Stomach (tissue), 4 donors: ENCODE measurements around the gene A1BG.

Source experiments
- EP300 ChIP-seq: sonication (generic); formaldehyde crosslinking; IDR thresholded peaks from one replicate; pipeline ENCODE4 v1.6.1; 2017; ENCODE audit warnings: antibody characterized with exemption
- POLR2A ChIP-seq, 4 donors: fragments of 450-650 bp; IDR thresholded peaks; one replicate each; pipeline ENCODE4 v1.6.1; 2016; ENCODE audit warnings: antibody characterized with exemption in 4 of 4, control low read depth in 2 of 4, mild to moderate bottlenecking in 1 of 4, moderate library complexity in 1 of 4
- POLR2AphosphoS5 ChIP-seq, 3 donors: sonication (generic); formaldehyde crosslinking; IDR thresholded peaks; one replicate each; pipeline ENCODE4 v1.6.1; 2016; ENCODE audit warnings: antibody characterized with exemption in 3 of 3
- TF ChIP-seq, protein P1 (sequence below), 7 experiments: fragments of 450-650 bp in 4 of 7; fragments of 200-600 bp in 3 of 7; sonication (generic) in 3 of 7; IDR thresholded peaks; one replicate each; pipeline ENCODE4 v1.5.1; 2016 to 2019; ENCODE audit warnings: antibody characterized with exemption in 7 of 7, control low read depth in 2 of 7, mild to moderate bottlenecking in 1 of 7

DNA sequence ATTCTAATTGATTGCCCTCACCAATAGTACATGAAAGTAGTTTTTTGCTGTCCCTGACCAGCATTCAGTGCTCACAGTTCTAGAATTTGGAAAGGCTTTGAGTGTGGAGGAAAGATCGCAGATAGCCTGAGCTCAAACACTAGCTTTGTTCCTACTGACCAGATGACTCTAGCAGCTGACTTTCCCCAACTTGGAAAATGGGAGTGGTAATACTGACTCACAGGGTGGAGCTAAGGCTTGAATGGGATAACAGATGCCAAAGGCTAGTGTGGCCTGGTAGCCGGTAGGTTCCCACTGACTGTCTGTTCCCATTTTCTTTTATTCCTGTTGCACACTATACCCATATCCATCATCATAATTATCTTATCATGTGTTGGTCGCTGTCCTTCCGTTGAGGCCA lies 22.8 kb downstream of the A1BG start:
- TF ChIP-seq, protein P1, sequence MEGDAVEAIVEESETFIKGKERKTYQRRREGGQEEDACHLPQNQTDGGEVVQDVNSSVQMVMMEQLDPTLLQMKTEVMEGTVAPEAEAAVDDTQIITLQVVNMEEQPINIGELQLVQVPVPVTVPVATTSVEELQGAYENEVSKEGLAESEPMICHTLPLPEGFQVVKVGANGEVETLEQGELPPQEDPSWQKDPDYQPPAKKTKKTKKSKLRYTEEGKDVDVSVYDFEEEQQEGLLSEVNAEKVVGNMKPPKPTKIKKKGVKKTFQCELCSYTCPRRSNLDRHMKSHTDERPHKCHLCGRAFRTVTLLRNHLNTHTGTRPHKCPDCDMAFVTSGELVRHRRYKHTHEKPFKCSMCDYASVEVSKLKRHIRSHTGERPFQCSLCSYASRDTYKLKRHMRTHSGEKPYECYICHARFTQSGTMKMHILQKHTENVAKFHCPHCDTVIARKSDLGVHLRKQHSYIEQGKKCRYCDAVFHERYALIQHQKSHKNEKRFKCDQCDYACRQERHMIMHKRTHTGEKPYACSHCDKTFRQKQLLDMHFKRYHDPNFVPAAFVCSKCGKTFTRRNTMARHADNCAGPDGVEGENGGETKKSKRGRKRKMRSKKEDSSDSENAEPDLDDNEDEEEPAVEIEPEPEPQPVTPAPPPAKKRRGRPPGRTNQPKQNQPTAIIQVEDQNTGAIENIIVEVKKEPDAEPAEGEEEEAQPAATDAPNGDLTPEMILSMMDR (IDR thresholded peaks at IDR 0.05) = no peak
- TF ChIP-seq POLR2AphosphoS5 (IDR thresholded peaks at IDR 0.05) (peak in 2 of 3 donors; percentile 59 to 68), POLR2A (IDR thresholded peaks at IDR 0.05) (no peak), EP300 (no peak)
